ENCODE results near the gene SPIRE1. TPM values are rescaled to one million over a fixed set of nuclear protein-coding genes. Genes with fewer than 3 reads are reported as not detected.

The SPIRE1 gene
- total RNA-seq, 1 experiment from 2014 or later: 16.6 TPM

DNA sequence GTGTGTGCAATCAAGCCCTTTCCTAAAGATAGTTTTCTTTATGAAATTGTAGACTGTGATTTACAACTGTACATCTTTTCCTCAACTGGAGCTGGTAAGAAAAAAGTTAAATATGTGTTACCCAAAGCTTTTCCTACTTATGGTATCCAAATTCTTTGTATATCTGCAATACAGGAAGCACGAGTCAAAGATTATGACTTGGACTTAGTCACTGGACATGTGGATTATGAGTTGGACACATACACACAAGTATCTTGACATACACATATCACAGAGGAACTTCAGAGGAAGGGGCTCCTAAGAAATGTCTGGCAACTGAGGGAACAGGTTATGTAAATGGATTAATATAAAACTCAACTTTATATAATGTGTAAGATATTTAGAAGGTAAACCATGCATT lies 215.0 kb downstream of the SPIRE1 start:
- no peak overlapping the region for H3K56ac ChIP-seq (ENCODE audit: insufficient read length, low read depth, low read length)
- no peak overlapping the region for H3K4ac ChIP-seq (ENCODE audit: low read depth, low read length)
- H3T11ph ChIP-seq (ENCODE audit: low read length): no peak overlapping the region
- no CpG with 5 or more reads among the region's 1 CpG for WGBS (ENCODE audit: extremely low coverage, insufficient read length, low lambda C conversion rate)
- no peaks in the 10 kb centered on the region for H3K79me2 ChIP-seq (ENCODE audit: insufficient read depth, low read length)
- Mint-ChIP-seq H3K4me3 (no peak overlapping the region), H3K36me3 (ENCODE audit: insufficient read depth in 1 of 3, low read depth in 3 of 3) (peaks cover 21 to 24% (median 23%) of the 10 kb centered on the region in 3 experiments), H3K4me1 (no peaks in the 10 kb centered on the region), H3K27ac (no peak overlapping the region), H3K27me3 (ENCODE audit: low read depth) (no peaks in the 10 kb centered on the region; the same call in 1 of the 2 replicates), H3K9me3 (peaks cover 12 to 17% of the 10 kb centered on the region in 2 experiments; a peak in 4 of 5 replicates)
- no peaks in the 10 kb centered on the region for H3K9me3 ChIP-seq (ENCODE audit: control insufficient read depth, low read depth, low read length)
- H2BK120ac ChIP-seq (ENCODE audit: low read depth, low read length, poor library complexity, severe bottlenecking): no peak overlapping the region
- no peak overlapping the region for H3K9ac ChIP-seq (ENCODE audit: extremely low read depth, insufficient read length, low read length)
- DNase-seq: no peak
- no peak overlapping the region for H2BK12ac ChIP-seq (ENCODE audit: insufficient read length, low read depth, low read length)
- no peak overlapping the region for H2AK5ac ChIP-seq (ENCODE audit: insufficient read length, low read length)
- no peaks in the 10 kb centered on the region for H3K79me1 ChIP-seq (ENCODE audit: insufficient read depth, low read depth, low read length, poor library complexity, severe bottlenecking)
- H3K4me1 ChIP-seq (ENCODE audit: insufficient read depth, low read length): no peaks in the 10 kb centered on the region
- H2BK15ac ChIP-seq (ENCODE audit: low read depth, low read length): no peak overlapping the region
- no peak overlapping the region for H4K91ac ChIP-seq (ENCODE audit: insufficient read length, low read depth, low read length)
- H3K14ac ChIP-seq (ENCODE audit: insufficient read depth, low read length): no peak overlapping the region
- H2BK5ac ChIP-seq (ENCODE audit: insufficient read length, low read length): no peak overlapping the region
- H3K27ac ChIP-seq (ENCODE audit: insufficient read length, low read depth, low read length): no peak overlapping the region
- no peak for TF ChIP-seq CTCF (conservative IDR thresholded peaks at IDR 0.05)
- no peak overlapping the region for H3K4me2 ChIP-seq (ENCODE audit: insufficient read depth, insufficient read length, low read length)
- no peak overlapping the region for H3K18ac ChIP-seq (ENCODE audit: insufficient read length, low read depth, low read length)
- no peaks in the 10 kb centered on the region for H3K27me3 ChIP-seq (ENCODE audit: insufficient read depth, low read length)
- H4K5ac ChIP-seq (ENCODE audit: insufficient read length, low read depth, low read length): no peak overlapping the region
- no peak overlapping the region for H3K23ac ChIP-seq (ENCODE audit: insufficient read length, low read depth, low read length)
- no peaks in the 10 kb centered on the region for H4K20me1 ChIP-seq (ENCODE audit: control insufficient read depth, insufficient read depth, insufficient read length)
- no peaks in the 10 kb centered on the region for H3K23me2 ChIP-seq (ENCODE audit: insufficient read length, low read depth, low read length, poor library complexity, severe bottlenecking)
- H2AFZ ChIP-seq (ENCODE audit: low read length): no peak overlapping the region
- no peak overlapping the region for H2BK20ac ChIP-seq (ENCODE audit: low read depth, low read length, poor library complexity, severe bottlenecking)
- no peak overlapping the region for H4K8ac ChIP-seq (replicated peaks; ENCODE audit: insufficient read length, low read depth, low read length)

Data from H9 (cell line).